SK-N-SH (cell line): ENCODE data around the gene OR4K1.

Source experiments
- EP300 ChIP-seq, 2 experiments: IDR thresholded peaks; 2 replicates each; pipeline versions ENCODE4 v1.4.0 to v1.6.1; 2012; ENCODE audit warnings: borderline replicate concordance in 1 of 2, low read depth in 1 of 2, low read length in 1 of 2
- EZH2phosphoT487 ChIP-seq: fragments of 200-600 bp; sonication (generic); IDR thresholded peaks from 2 replicates; pipeline ENCODE4 v1.6.1; 2017; ENCODE audit warnings: low read depth, mixed run types, mild to moderate bottlenecking, antibody characterized with exemption, moderate library complexity, borderline replicate concordance
- GABPA ChIP-seq: IDR thresholded peaks from 2 replicates; pipeline ENCODE4 v1.4.0; 2012; ENCODE audit warnings: low read depth, mild to moderate bottlenecking
- GATA2 ChIP-seq: sonication (generic); formaldehyde crosslinking; IDR thresholded peaks from 2 replicates; pipeline ENCODE4 v1.5.0; 2020; ENCODE audit warnings: mild to moderate bottlenecking, missing genetic modification reagents
- RAD21 ChIP-seq: IDR thresholded peaks from 2 replicates; pipeline ENCODE4 v1.6.1; 2012; ENCODE audit warnings: mild to moderate bottlenecking, low read length
- RFX5 ChIP-seq: IDR thresholded peaks from 2 replicates; pipeline ENCODE4 v1.6.1; 2012; ENCODE audit warnings: mild to moderate bottlenecking, improper control_type of control experiment, low read length
- TAF1 ChIP-seq: IDR thresholded peaks from 2 replicates; pipeline ENCODE4 v1.6.1; 2012; ENCODE audit warnings: low read depth, mild to moderate bottlenecking, low read length, moderate library complexity, borderline replicate concordance
- YY1 ChIP-seq: IDR thresholded peaks from 2 replicates; pipeline ENCODE4 v1.4.0; 2012; ENCODE audit warnings: low read depth, mild to moderate bottlenecking
- TF ChIP-seq, protein P1 (sequence below): fragments of 200-600 bp; sonication (generic); IDR thresholded peaks from 2 replicates; pipeline ENCODE4 v1.6.1; 2017; ENCODE audit warnings: antibody characterized with exemption, mild to moderate bottlenecking, moderate library complexity
- TF ChIP-seq, protein P2 (sequence below): IDR thresholded peaks from 2 replicates; pipeline ENCODE4; 2012

DNA sequence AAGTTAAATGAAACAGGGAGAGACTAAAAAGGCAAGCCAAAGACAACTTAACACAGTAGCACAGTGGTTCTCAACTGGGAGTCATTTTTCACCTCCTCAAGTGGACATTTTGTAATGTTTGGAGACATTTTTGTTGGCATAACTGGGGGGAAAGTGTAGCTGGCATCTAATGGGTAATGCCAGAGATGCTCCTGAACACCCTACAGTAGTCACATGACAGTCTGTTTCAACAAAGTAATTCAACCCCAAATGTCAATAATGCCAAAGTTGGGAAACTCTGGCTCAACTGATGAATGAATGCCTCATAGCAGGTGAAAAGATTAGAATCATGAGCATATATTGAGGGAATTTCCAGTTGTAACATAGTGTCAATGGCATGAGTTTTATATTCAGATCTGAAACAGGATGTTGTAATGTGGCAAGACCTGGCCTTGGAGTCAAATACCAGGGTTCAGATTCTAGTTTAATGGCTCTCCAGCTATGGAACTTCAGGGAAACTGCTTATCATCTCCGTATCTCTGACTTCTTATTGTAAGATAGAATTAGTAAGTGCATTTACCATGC is 12.7 kb upstream of the OR4K1 start:
- TF ChIP-seq RFX5 (no peak), RAD21 (no peak), EP300 (IDR thresholded peaks at IDR 0.05; ENCODE audit: borderline replicate concordance in 1 of 2, low read depth in 1 of 2, low read length in 1 of 2) (no peak), GABPA (no peak), YY1 (no peak), TAF1 (no peak), GATA2 (no peak), EZH2phosphoT487 (no peak)
- TF ChIP-seq, protein P1, sequence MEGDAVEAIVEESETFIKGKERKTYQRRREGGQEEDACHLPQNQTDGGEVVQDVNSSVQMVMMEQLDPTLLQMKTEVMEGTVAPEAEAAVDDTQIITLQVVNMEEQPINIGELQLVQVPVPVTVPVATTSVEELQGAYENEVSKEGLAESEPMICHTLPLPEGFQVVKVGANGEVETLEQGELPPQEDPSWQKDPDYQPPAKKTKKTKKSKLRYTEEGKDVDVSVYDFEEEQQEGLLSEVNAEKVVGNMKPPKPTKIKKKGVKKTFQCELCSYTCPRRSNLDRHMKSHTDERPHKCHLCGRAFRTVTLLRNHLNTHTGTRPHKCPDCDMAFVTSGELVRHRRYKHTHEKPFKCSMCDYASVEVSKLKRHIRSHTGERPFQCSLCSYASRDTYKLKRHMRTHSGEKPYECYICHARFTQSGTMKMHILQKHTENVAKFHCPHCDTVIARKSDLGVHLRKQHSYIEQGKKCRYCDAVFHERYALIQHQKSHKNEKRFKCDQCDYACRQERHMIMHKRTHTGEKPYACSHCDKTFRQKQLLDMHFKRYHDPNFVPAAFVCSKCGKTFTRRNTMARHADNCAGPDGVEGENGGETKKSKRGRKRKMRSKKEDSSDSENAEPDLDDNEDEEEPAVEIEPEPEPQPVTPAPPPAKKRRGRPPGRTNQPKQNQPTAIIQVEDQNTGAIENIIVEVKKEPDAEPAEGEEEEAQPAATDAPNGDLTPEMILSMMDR, result no peak
- TF ChIP-seq, protein P2, sequence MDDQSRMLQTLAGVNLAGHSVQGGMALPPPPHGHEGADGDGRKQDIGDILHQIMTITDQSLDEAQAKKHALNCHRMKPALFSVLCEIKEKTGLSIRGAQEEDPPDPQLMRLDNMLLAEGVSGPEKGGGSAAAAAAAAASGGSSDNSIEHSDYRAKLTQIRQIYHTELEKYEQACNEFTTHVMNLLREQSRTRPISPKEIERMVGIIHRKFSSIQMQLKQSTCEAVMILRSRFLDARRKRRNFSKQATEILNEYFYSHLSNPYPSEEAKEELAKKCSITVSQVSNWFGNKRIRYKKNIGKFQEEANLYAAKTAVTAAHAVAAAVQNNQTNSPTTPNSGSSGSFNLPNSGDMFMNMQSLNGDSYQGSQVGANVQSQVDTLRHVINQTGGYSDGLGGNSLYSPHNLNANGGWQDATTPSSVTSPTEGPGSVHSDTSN, result no peak
